Measurements from ENCODE around the gene ALG14.
"Not testable (repeated sequence)": the region's sequence is repeated elsewhere in the genome, so short reads cannot be mapped to it uniquely, and the experiment has no call there.

Gene ALG14

GRCh38 chr1:95041491-95042165, 31.1 kb downstream of the ALG14 start:
- H3K36me3 Mint-ChIP-seq (ENCODE audit: low read depth), result no peaks in the 10 kb centered on the region
- no peak overlapping the region for H3K4me3 Mint-ChIP-seq
- H3K4me1 Mint-ChIP-seq (ENCODE audit: low read depth), result no peaks in the 10 kb centered on the region
- no peak overlapping the region for H3K27ac Mint-ChIP-seq
- H3K9me3 Mint-ChIP-seq, result no peaks in the 10 kb centered on the region
- H3K27me3 Mint-ChIP-seq (ENCODE audit: low read depth), result no peaks in the 10 kb centered on the region

DNA sequence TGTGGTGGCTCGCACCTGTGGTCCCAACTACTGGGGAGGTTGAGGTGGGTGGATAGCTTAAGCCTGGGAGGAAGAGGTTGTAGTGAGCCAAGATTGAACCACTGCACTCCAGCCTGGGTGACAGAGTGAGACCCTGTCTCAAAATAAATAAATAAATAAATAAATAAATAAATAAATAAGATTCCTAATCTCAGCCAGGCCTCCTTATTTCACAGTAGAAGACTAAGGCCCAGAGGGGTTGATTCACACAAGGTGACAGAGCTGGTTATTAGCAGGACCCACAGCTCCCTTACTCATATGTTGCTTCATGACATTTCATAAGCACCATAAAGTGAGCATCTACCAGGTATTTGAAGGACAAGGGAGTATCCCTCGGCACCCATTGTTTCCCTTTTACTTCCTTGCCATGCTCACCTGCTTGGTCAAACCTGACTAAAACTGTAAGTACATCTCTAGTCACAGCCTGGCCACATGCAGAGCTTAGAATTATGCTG, 32.7 kb downstream of the ALG14 start:
- no peaks in the 10 kb centered on the region for H3K36me3 Mint-ChIP-seq (ENCODE audit: low read depth)
- no peaks in the 10 kb centered on the region for H3K27me3 Mint-ChIP-seq (ENCODE audit: low read depth)
- H3K4me1 Mint-ChIP-seq (ENCODE audit: low read depth), result no peaks in the 10 kb centered on the region
- no peak overlapping the region for H3K4me3 Mint-ChIP-seq
- no peak overlapping the region for H3K27ac Mint-ChIP-seq
- no peaks in the 10 kb centered on the region for H3K9me3 Mint-ChIP-seq

DNA sequence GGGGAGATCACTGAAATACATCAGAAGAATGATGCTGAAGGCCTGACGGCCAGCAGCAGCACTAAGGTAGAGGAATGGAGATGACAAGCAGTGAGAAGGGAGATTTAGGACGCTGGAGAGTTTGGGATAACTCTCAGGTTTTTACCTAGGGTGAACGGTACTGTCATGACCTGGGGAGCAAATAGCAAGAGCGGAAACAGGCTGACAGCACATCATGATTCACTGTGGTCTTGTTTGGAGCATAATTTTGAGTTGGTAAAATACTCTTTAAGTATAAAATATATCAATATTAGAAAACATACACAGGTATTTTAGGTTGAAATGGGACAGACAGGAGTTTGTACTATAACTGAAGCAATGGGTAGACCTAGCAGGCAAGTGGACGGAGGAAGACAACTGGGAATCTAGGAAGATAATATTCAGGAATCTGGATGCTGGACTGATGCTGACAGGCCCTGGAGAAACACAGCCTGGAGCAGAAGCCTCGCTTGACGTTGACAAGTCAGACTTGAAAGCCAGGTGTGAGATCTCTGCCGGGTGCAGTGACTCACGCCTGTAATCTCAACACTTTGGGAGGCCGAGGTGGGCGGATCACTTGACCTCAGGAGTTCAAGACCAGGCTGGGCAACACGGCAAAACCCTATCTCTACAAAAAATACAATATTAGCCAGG, 33.3 kb downstream of the ALG14 start:
- Mint-ChIP-seq H3K4me3 (no peak overlapping the region), H3K9me3 (no peaks in the 10 kb centered on the region), H3K36me3 (ENCODE audit: low read depth) (no peaks in the 10 kb centered on the region), H3K27me3 (ENCODE audit: low read depth) (no peaks in the 10 kb centered on the region), H3K27ac (no peak overlapping the region), H3K4me1 (ENCODE audit: low read depth) (no peaks in the 10 kb centered on the region)

GRCh38 chr1:95035536-95035935, 37.2 kb downstream of the ALG14 start:
- Mint-ChIP-seq H3K36me3 (ENCODE audit: low read depth) (no peaks in the 10 kb centered on the region), H3K4me3 (no peak overlapping the region)

GRCh38 chr1:95034506-95034905, 38.2 kb downstream of the ALG14 start:
- H3K27ac Mint-ChIP-seq, result no peak overlapping the region
- H3K9me3 Mint-ChIP-seq, result no peaks in the 10 kb centered on the region
- H3K4me3 Mint-ChIP-seq, result no peak overlapping the region
- H3K4me1 Mint-ChIP-seq (ENCODE audit: low read depth), result no peaks in the 10 kb centered on the region
- no peaks in the 10 kb centered on the region for H3K36me3 Mint-ChIP-seq (ENCODE audit: low read depth)
- no peaks in the 10 kb centered on the region for H3K27me3 Mint-ChIP-seq (ENCODE audit: low read depth)

More at GRCh38 chr1:95035536-95035935, 37.2 kb downstream of the ALG14 start:
- Mint-ChIP-seq H3K4me1 (ENCODE audit: low read depth) (no peaks in the 10 kb centered on the region), H3K27ac (no peak overlapping the region), H3K9me3 (no peaks in the 10 kb centered on the region), H3K27me3 (ENCODE audit: low read depth) (no peaks in the 10 kb centered on the region)

GRCh38 chr1:95033843-95034242, 38.9 kb downstream of the ALG14 start:
- Mint-ChIP-seq H3K36me3 (ENCODE audit: low read depth) (no peaks in the 10 kb centered on the region), H3K27me3 (ENCODE audit: low read depth) (no peaks in the 10 kb centered on the region), H3K27ac (no peak overlapping the region), H3K4me3 (no peak overlapping the region), H3K4me1 (ENCODE audit: low read depth) (no peaks in the 10 kb centered on the region), H3K9me3 (no peaks in the 10 kb centered on the region)

DNA sequence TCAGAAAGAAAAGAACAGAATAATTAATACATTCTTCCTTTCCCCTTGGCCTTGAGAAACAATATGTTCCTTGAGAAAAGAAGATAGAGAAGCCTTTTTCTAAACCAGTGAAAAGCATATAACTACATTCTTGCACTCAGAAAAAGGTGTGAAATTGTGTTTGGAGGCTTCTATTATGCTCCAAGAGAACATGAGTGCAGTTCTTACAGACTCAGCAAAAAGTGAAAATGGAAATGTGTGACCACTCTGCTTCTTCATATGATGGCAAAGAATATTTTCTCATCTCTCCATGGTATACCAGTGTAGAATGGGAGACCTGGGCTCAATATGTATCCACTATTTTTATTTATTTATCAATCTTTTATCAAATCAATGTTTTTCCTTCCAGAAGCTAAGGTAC, 43.2 kb downstream of the ALG14 start:
- H3K36me3 Mint-ChIP-seq (ENCODE audit: low read depth), result no peaks in the 10 kb centered on the region
- peaks cover 6% of the 10 kb centered on the region for H3K9me3 Mint-ChIP-seq
- H3K4me3 Mint-ChIP-seq, result no peak overlapping the region
- H3K4me1 Mint-ChIP-seq (ENCODE audit: low read depth), result no peaks in the 10 kb centered on the region
- H3K27ac Mint-ChIP-seq, result no peak overlapping the region
- H3K27me3 Mint-ChIP-seq (ENCODE audit: low read depth), result no peaks in the 10 kb centered on the region

GRCh38 chr1:95028954-95029353, 43.8 kb downstream of the ALG14 start:
- no peaks in the 10 kb centered on the region for H3K27me3 Mint-ChIP-seq (ENCODE audit: low read depth)
- H3K4me1 Mint-ChIP-seq (ENCODE audit: low read depth), result no peaks in the 10 kb centered on the region
- H3K9me3 Mint-ChIP-seq, result peaks cover 6% of the 10 kb centered on the region
- no peak overlapping the region for H3K27ac Mint-ChIP-seq
- no peaks in the 10 kb centered on the region for H3K36me3 Mint-ChIP-seq (ENCODE audit: low read depth)
- H3K4me3 Mint-ChIP-seq, result no peak overlapping the region

DNA sequence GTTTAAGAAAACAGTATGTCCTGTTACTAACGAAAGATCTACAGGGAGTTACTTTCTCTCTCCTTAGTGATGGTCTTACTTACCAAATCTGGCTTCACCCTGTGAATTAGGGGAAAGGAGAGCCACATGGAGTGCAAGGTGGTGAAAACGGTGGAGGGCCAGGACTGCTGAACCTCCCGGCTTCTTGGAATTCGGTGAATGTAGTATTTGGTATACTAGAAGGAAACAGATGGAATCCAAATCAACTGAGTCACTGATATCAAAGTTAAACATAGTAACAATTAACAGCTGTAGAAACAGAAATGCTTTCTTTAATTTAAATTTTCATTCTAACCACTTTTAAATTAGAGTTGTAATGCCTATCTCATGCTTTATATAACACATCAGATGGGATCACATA, 45.7 kb downstream of the ALG14 start:
- H3K36me3 Mint-ChIP-seq (ENCODE audit: low read depth), result no peaks in the 10 kb centered on the region
- no peak overlapping the region for H3K27ac Mint-ChIP-seq
- peaks cover 6% of the 10 kb centered on the region for H3K9me3 Mint-ChIP-seq
- H3K4me1 Mint-ChIP-seq (ENCODE audit: low read depth), result no peaks in the 10 kb centered on the region
- no peak overlapping the region for H3K4me3 Mint-ChIP-seq
- H3K27me3 Mint-ChIP-seq (ENCODE audit: low read depth), result no peaks in the 10 kb centered on the region

DNA sequence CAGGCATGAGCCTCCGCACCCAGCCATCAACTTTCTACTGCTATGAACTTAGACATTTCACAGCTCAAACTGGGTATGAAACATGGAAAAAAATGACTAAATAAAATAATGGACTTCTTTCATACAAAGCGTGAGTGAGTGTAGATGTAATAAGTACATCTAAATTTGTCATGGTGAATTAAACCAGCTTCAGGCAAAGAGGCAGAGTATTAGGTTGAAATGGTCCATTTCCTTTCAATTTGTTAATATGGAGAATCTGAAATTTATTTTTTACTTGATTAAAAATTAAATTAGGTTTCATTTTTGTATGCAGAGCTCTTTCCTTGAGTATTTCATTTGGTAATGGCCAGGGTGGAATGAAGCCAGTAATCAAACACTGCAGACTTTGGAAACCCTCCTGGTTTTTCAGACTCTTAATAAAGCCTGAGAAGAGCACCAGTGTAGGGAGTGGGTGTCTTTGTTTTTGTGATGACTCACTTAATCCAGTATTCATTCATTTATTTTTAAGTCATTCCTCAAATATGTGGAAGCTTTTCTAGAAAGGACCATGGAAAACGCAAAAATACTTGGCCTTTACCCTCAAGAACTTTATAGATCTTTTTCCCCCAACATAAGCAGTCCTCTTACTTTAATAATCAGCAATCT, 49.2 kb downstream of the ALG14 start:
- Mint-ChIP-seq H3K27ac (no peak overlapping the region), H3K36me3 (ENCODE audit: low read depth) (no peaks in the 10 kb centered on the region), H3K9me3 (peaks cover 6% of the 10 kb centered on the region), H3K4me3 (no peak overlapping the region), H3K27me3 (ENCODE audit: low read depth) (no peaks in the 10 kb centered on the region), H3K4me1 (ENCODE audit: low read depth) (no peaks in the 10 kb centered on the region)

GRCh38 chr1:95022644-95022926, 50.2 kb downstream of the ALG14 start:
- H3K4me1 Mint-ChIP-seq (ENCODE audit: low read depth), result no peaks in the 10 kb centered on the region
- H3K27ac Mint-ChIP-seq, result no peak overlapping the region
- H3K27me3 Mint-ChIP-seq (ENCODE audit: low read depth), result no peaks in the 10 kb centered on the region
- no peak overlapping the region for H3K4me3 Mint-ChIP-seq
- no peaks in the 10 kb centered on the region for H3K36me3 Mint-ChIP-seq (ENCODE audit: low read depth)
- H3K9me3 Mint-ChIP-seq, result peaks cover under 1% of the 10 kb centered on the region

DNA sequence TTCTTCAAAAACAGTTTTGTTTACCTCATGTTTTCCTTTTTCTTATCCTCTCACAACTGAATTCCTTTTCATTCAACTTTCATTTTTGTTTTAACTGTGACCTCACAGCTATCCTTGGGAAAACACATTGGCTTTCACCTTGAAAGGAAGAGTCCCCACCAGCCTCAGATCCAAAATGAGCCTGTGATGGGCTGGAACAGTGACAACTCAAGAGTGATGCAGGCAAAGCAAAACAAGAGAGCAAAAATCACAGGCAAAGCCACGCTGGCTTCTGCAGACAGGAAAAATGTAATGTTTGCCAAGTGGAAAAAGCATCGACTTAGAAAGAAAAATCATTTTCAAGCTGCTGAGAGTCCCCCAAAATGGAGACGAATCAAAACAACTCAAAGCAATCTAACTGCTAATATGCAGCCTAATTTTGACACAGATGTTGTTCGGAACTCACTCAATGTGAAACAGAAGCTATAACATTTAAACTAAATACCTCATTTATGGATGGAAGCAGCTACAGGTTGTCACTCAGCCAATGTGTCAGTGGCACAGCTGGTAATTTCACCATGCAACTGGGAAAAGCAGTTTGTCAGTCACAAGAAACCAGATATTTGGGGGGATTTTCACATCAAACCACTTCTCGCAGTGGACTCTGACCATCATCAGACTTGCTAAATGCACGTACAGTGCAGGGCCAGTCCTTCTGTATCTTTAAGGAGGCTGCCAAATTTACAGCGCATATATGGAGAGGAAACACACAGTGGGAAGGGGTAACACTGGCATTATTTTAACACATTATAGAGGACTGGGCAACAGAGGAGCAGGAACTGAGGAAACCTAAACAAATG, 50.7 kb downstream of the ALG14 start:
- H3K27ac Mint-ChIP-seq, result no peak overlapping the region
- no peaks in the 10 kb centered on the region for H3K36me3 Mint-ChIP-seq (ENCODE audit: low read depth)
- H3K4me3 Mint-ChIP-seq, result no peak overlapping the region
- no peaks in the 10 kb centered on the region for H3K4me1 Mint-ChIP-seq (ENCODE audit: low read depth)
- no peaks in the 10 kb centered on the region for H3K27me3 Mint-ChIP-seq (ENCODE audit: low read depth)
- H3K9me3 Mint-ChIP-seq, result no peaks in the 10 kb centered on the region

DNA sequence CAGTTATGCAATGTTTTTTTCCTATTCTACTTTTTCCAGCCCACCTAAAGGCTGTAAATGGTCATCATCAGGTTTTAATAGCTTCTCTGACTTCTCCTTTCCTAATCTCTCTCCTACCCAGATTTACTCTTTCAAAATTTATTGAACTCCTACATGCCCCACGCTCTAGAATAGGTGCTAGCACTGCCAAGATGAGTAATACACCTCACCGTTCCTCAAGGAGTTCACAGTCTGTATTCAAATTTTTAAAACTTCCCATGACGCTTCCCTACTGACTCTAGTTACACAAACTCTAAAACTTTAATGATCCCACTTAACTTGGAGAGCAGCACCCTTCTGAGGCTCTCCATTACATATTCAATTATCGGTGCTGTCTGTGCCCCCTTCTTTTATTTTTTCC, 51.6 kb downstream of the ALG14 start:
- Mint-ChIP-seq H3K36me3 (ENCODE audit: low read depth) (no peaks in the 10 kb centered on the region), H3K4me3 (no peak overlapping the region), H3K9me3 (no peaks in the 10 kb centered on the region), H3K27ac (no peak overlapping the region), H3K4me1 (ENCODE audit: low read depth) (no peaks in the 10 kb centered on the region), H3K27me3 (ENCODE audit: low read depth) (no peaks in the 10 kb centered on the region)

DNA sequence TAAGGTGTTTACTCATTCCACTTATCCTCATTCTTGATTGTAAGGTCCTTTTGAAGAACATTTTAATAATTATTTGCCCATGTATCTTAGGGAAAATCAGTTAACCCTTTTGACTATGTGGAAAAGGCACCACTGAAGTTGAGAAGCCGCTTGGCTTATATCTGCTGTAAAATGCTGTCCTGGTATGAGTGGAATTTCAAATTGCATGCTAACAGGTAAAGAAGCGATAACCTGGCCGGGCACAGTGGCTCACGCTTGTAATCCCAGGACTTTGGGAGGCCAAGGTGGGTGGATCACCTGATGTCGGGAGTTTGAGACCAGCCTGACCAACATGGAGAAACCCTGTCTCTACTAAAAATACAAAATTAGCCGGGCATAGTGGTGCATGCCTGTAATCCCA, 53.3 kb downstream of the ALG14 start:
- not testable (repeated sequence) for H3K9me3 Mint-ChIP-seq; H3K4me1 Mint-ChIP-seq (ENCODE audit: low read depth); H3K36me3 Mint-ChIP-seq (ENCODE audit: low read depth); H3K27me3 Mint-ChIP-seq (ENCODE audit: low read depth); H3K27ac Mint-ChIP-seq; H3K4me3 Mint-ChIP-seq

All from T-helper 1 cell treated with Interleukin-12 subunit alpha and Interleukin-12 subunit beta and Interleukin-4 antibody, amounts not matched to agents 30 μg/mL and 1 μg/mL, for 36 hours (primary cell).